ENCODE results near the gene ALK.

Gene ALK

GRCh38 chr2:29643196-29643595, 278.2 kb downstream of the ALK start:
- DNase-seq = no peak

GRCh38 chr2:29640360-29640759, 281.0 kb downstream of the ALK start:
- DNase-seq = no peak

- no peak for DNase-seq
Measured at GRCh38 chr2:29638641-29639040, 282.7 kb downstream of the ALK start.

- DNase-seq = no peak
Measured at GRCh38 chr2:29634916-29635315, 286.5 kb downstream of the ALK start.

GRCh38 chr2:29632018-29632417, 289.4 kb downstream of the ALK start:
- no peak for DNase-seq

- DNase-seq = no peak
Measured at GRCh38 chr2:29629495-29629894, 291.9 kb downstream of the ALK start.

- no peak for DNase-seq
Measured at GRCh38 chr2:29628862-29629261, 292.5 kb downstream of the ALK start.

GRCh38 chr2:29628108-29628745, 293.2 kb downstream of the ALK start:
- no peak for DNase-seq

GRCh38 chr2:29627279-29627711, 294.1 kb downstream of the ALK start:
- DNase-seq = no peak

- DNase-seq = no peak
Measured at GRCh38 chr2:29620890-29621289, 300.5 kb downstream of the ALK start.

- DNase-seq = no peak
Measured at GRCh38 chr2:29619689-29620088, 301.7 kb downstream of the ALK start.

- DNase-seq = no peak
Measured at GRCh38 chr2:29618024-29618423, 303.4 kb downstream of the ALK start.

GRCh38 chr2:29617351-29617750, 304.0 kb downstream of the ALK start:
- DNase-seq = no peak

- no peak for DNase-seq
Measured at GRCh38 chr2:29616569-29616968, 304.8 kb downstream of the ALK start.

GRCh38 chr2:29615841-29616240, 305.5 kb downstream of the ALK start:
- no peak for DNase-seq

- no peak for DNase-seq
Measured at GRCh38 chr2:29615183-29615582, 306.2 kb downstream of the ALK start.

- no peak for DNase-seq
Measured at GRCh38 chr2:29614295-29614830, 307.0 kb downstream of the ALK start.

GRCh38 chr2:29613792-29614266, 307.6 kb downstream of the ALK start:
- DNase-seq = no peak

GRCh38 chr2:29613067-29613466, 308.3 kb downstream of the ALK start:
- DNase-seq = no peak

- no peak for DNase-seq
Measured at GRCh38 chr2:29612568-29612967, 308.8 kb downstream of the ALK start.

GRCh38 chr2:29611850-29612249, 309.5 kb downstream of the ALK start:
- no peak for DNase-seq

GRCh38 chr2:29611261-29611660, 310.1 kb downstream of the ALK start:
- no peak for DNase-seq

GRCh38 chr2:29610569-29610968, 310.8 kb downstream of the ALK start:
- no peak for DNase-seq

GRCh38 chr2:29607038-29607420, 314.4 kb downstream of the ALK start:
- DNase-seq = no peak
